HL-60/S4 treated with retinoic acid at 250 ng/mL for 4 days and 3 days (cell line): ENCODE results near the gene AGBL4.
"Not testable (repeated sequence)": the region's sequence is repeated elsewhere in the genome, so short reads cannot be mapped to it uniquely, and the experiment has no call there.

Source experiments
- in situ Hi-C: fragments of 300-500 bp; cut with MboI; formaldehyde crosslinking; loops from 2 replicates; pipeline ENCODE4 v1.7.0; 2022; ENCODE audit warnings: low sequenced_read_pairs

Gene AGBL4

DNA sequence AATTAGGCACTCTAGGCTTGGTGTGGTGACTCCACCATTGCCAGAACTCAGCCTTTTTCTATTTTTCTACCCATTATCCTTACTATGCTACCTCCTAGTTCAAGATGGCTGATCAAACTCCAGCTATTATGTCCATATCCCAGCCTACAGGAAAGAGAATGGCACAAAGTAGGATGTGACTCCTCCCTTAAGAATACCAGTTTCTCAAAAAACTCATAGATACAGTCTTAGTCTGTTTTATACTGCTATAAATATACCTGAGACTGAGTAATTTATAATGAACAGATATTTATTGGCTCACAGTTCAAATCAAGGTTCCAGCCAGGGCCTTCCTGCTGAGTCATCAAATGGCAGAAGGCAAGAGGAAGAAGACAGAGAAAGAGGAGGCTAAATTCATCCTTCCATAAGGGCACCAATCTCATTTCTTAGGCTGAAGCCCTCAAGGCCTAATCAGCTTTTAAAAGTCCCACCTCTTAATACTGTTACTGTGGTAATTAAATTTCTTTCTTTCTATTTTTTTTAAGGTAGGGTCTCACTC lies 704.3 kb downstream of the AGBL4 start:
- in situ Hi-C loops, result no loop called here

DNA sequence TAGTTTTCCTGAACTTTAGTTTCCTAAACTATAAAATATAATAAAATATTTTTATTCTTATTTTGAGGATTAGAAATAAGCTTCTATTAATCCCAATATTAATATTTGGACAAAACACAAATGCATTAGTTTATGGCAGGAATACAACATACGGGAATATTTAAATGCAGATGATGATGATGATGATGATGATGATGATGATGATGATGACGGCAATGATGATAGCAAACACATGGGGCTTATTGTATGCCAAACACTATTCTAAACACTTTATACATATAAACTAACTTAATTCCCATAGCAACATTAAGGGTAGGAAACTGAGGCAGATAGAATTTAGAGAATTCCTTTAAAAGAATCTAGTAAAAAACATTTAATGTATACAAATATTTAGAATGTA lies 705.5 kb downstream of the AGBL4 start:
- in situ Hi-C loops, result no loop called here

GRCh38 chr1:49307457-49307856 lies 716.3 kb downstream of the AGBL4 start:
- in situ Hi-C loops, result no loop called here

GRCh38 chr1:49306507-49307070 lies 717.2 kb downstream of the AGBL4 start:
- in situ Hi-C loops, result no loop called here

- in situ Hi-C loops, result not testable (repeated sequence)
Measured at GRCh38 chr1:49302400-49302799, 721.4 kb downstream of the AGBL4 start.

DNA sequence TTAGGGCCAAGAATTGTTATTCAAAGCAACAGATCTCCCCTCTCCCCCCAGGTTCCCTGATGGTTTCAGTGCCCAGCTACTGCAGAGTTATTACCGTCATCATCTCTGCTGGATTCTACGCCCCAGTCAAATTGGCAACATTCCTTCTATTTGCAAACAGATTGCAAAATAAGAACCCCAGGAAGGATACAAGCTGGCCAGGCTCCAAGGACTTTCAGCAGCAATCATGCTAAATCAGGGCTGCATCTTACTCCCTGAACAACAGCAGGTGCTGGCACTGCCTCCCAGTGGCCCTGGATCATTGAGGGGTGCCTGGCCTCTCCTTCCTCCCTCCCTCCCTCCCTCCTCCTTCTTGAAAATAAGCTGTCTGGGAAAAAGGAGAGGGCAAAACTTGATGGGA lies 725.5 kb downstream of the AGBL4 start:
- in situ Hi-C loops, result no loop called here

- in situ Hi-C loops, result no loop called here
Measured at GRCh38 chr1:49297783-49298182, 726.0 kb downstream of the AGBL4 start.

- in situ Hi-C loops, result no loop called here
Measured at GRCh38 chr1:49294539-49294938, 729.2 kb downstream of the AGBL4 start.

DNA sequence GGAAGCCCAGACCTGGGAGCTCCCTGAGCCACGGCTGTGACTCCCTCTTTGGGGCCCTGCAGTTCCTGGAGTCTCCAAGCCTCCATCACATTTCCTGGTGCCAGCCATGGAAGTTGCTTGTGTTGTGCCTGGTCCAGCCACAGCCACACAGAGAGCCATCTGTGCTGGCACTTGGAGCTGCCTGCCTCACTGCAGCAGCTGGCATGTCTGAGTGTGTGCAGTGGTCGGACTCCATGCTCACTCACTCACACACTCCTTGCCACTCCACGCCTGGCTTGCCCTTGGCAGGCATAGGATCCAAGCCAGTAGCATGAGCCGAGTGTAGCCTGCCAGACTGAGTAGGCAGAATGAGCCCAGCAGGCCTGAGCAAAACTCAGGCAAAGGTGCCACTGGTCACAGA lies 730.7 kb downstream of the AGBL4 start:
- in situ Hi-C loops, result no loop called here

- in situ Hi-C loops, result not testable (repeated sequence)
Measured at GRCh38 chr1:49257211-49258049, 766.3 kb downstream of the AGBL4 start.

- in situ Hi-C loops, result no loop called here
Measured at GRCh38 chr1:49252917-49253316, 770.8 kb downstream of the AGBL4 start.

GRCh38 chr1:49251019-49251784 lies 772.6 kb downstream of the AGBL4 start:
- in situ Hi-C loops, result no loop called here

- in situ Hi-C loops, result no loop called here
Measured at GRCh38 chr1:49240709-49241221, 783.0 kb downstream of the AGBL4 start.

GRCh38 chr1:49234988-49235387 lies 788.8 kb downstream of the AGBL4 start:
- in situ Hi-C loops, result no loop called here

- in situ Hi-C loops, result no loop called here
Measured at GRCh38 chr1:49229555-49229954, 794.2 kb downstream of the AGBL4 start.

DNA sequence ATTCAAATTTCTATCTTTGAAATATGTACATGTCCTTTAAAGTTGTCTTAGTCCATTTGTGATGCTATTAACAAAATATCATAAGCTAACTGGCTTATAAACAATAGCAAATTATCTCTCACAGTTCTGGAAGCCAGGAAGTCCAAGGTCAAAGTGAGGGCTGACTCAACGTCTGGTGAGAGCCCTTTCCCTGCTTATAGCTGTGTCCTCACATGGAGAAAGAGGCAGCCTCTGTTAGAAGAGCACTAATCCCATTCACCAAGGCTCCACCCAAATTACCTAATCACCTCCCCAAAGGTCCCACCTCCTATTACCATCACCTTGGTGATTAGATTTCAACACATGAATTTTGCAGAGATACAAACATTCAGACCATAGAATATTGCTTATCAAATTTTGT lies 797.0 kb downstream of the AGBL4 start:
- in situ Hi-C loops, result no loop called here

DNA sequence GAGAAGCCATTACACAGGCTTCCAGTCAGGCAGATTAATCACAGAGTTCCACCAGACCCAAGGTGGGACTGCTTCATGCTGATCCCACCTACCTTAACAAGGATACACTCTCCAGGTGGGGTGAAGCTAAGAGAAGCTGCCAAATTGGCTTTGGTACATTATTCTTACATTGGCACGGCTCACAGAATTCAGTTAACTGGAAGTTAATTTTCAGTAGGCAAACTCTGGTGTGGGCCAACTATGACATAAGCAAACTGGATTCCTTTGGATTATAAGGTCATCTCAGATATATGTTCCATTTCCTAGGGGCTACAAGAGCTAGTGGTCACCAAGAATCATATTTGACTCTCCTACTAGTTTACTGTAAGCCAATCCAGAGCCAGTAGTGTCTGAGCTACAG lies 798.3 kb downstream of the AGBL4 start:
- in situ Hi-C loops, result no loop called here

DNA sequence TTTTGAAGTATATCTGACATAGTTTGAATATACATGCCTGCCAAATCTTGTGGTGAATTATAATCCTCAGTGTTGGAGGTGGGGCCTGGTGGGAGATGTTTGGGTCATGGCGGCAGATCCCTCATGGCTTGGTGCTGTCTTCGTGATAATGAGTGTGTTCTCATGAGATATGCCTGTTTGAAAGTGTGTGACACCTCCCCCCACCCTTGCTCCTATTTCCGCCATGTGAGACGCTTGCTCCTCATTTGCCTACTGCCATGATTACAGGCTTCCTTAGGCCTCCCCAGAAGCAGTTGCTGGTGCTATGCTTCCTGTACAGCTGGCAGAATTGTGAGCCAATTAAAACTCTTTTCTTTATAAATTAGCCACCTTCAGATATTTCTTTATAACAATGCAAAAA lies 810.5 kb downstream of the AGBL4 start:
- in situ Hi-C loops, result no loop called here

DNA sequence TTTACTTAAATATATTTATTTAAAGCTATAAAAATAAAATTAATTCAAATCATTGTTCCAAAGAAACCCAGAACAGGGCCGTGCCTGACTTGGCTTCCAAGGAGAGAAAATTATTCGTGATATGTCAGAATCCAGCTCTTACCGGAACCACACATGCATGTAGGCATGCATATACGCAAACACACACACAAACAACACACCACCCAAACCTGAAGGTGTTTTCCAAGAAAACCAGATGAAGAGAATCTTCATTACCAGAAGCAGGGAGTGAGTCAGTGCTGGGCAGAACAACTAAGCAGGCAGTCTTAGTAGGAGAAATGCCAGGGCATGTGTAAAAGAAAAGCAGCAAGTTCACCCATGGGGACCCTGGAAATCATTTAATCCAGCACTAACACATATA lies 815.0 kb downstream of the AGBL4 start:
- in situ Hi-C loops, result no loop called here

GRCh38 chr1:49204720-49205119 lies 819.0 kb downstream of the AGBL4 start:
- in situ Hi-C loops, result no loop called here

DNA sequence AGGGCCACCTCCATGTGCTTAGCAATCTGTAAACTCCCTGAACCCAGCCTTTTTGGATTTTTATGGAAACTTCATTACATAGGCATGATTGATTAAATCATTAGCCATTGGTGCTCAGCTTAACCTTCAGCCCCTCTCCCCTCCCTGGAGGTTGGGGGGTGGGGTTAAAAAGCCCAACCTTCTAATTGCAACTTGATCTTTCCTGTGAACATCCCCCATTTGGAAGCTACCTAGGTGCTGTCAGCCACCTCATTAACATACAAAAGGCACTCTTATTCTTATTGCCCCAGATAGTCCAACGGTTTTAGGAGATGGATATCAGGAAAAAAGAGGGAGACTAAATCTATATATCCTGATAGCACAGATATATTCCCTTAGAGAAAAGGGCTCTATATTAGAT lies 823.0 kb downstream of the AGBL4 start:
- in situ Hi-C loops, result no loop called here
